Fibroblast of lung (primary cell): ENCODE measurements around the gene CPN1.
"Not testable (repeated sequence)": the region's sequence is repeated elsewhere in the genome, so short reads cannot be mapped to it uniquely, and the experiment has no call there.

Experiments
- CTCF ChIP-seq, 2 donors: IDR thresholded peaks in 1 of 2; conservative IDR thresholded peaks in 1 of 2; 1 replicate in 1 of 2; 2 replicates in 1 of 2; pipeline ENCODE4 v1.5.1; 2011 to 2012; ENCODE audit warnings: low read length in 2 of 2, control low read depth in 1 of 2, inconsistent platforms in 1 of 2, low read depth in 1 of 2, mild to moderate bottlenecking in 1 of 2
- EZH2 ChIP-seq: IDR thresholded peaks from 2 replicates; pipeline ENCODE4 v1.5.1; 2012; ENCODE audit warnings: low read length, control low read depth, mild to moderate bottlenecking; ENCODE audit errors: missing control alignments

GRCh38 chr10:100125335-100125734, 43.7 kb upstream of the CPN1 start:
- TF ChIP-seq CTCF (conservative IDR thresholded peaks at IDR 0.05 in 1 of 2, IDR thresholded peaks at IDR 0.05 in 1 of 2; ENCODE audit: low read depth in 1 of 2, low read length in 2 of 2); EZH2: not testable (repeated sequence)
